Thyroid gland (tissue), 4 donors: ENCODE data around the gene KDM5D. TPM values are rescaled to one million over a fixed set of nuclear protein-coding genes. Genes with fewer than 3 reads are reported as not detected.

Experiments used
- DNase-seq, 2 donors: peaks; one replicate each; pipeline ENCODE4 v3.0.0-alpha.2; 2019
- H3K27ac ChIP-seq, 3 donors: fragments of 200-600 bp; sonication (generic); 1 replicate in 2 of 3; 2 replicates in 1 of 3; pipeline ENCODE4 v1.5.1; 2016 to 2019; ENCODE audit warnings: mild to moderate bottlenecking in 1 of 3, moderate library complexity in 1 of 3
- H3K27me3 ChIP-seq: fragments of 200-600 bp; sonication (generic); one replicate; pipeline ENCODE4 v1.5.1; 2019
- H3K36me3 ChIP-seq, 2 donors: fragments of 200-600 bp; sonication (generic); one replicate each; pipeline ENCODE4 v1.5.1; 2016 to 2019
- H3K4me1 ChIP-seq, 2 donors: fragments of 200-600 bp; sonication (generic); one replicate each; pipeline ENCODE4 v1.5.1; 2017 to 2019
- H3K4me3 ChIP-seq, 3 donors: fragments of 200-600 bp; sonication (generic); replicated peaks in 1 of 3; 1 replicate in 2 of 3; 2 replicates in 1 of 3; pipeline ENCODE4 v1.5.1; 2016; ENCODE audit warnings: mild to moderate bottlenecking in 1 of 3
- H3K9me3 ChIP-seq: fragments of 200-600 bp; sonication (generic); one replicate; pipeline ENCODE4 v1.5.1; 2017
- CTCF ChIP-seq, 6 experiments: fragments of 200-600 bp in 3 of 6; fragments of 450-650 bp in 3 of 6; sonication (generic) in 3 of 6; IDR thresholded peaks; one replicate each; pipeline ENCODE4 v1.5.1; 2016 to 2019; ENCODE audit warnings: antibody characterized with exemption in 6 of 6, mild to moderate bottlenecking in 2 of 6, inconsistent platforms in 1 of 6, moderate library complexity in 1 of 6
- POLR2A ChIP-seq, 2 donors: fragments of 450-650 bp; IDR thresholded peaks; one replicate each; pipeline ENCODE4 v1.6.1; 2017; ENCODE audit warnings: antibody characterized with exemption in 2 of 2, mild to moderate bottlenecking in 2 of 2, moderate library complexity in 1 of 2
- WGBS, 2 donors: methylation state at CpG; one replicate each; pipeline ENCODE4 v1.1.5; 2017; 5-methylcytosine and 5-hydroxymethylcytosine counted together
- intact Hi-C: fragments of 100-400 bp; cut with DNase I; formaldehyde crosslinking; loops from one replicate; pipeline ENCODE4 v1.15.1; 2023
- total RNA-seq, 4 donors: library from RNA; depleted of rRNA; stranded (reverse); fragments of >200 nt; gene quantifications; one replicate each; pipeline ENCODE4 v1.2.3, GENCODE V29; 2016

Gene KDM5D
- total RNA-seq, 4 donors from 2014 or later: 0.11 to 90.6 (median 34.5) TPM

GRCh38 chrY:19717950-19718349 is 26.6 kb downstream of the KDM5D start:
- H3K36me3 ChIP-seq: no peaks in the 10 kb centered on the region

GRCh38 chrY:19717146-19717545 is 27.4 kb downstream of the KDM5D start:
- Histone ChIP-seq H3K36me3 (no peaks in the 10 kb centered on the region), H3K27me3 (no peaks in the 10 kb centered on the region), H3K9me3 (no peaks in the 10 kb centered on the region), H3K4me3 (no peak overlapping the region), H3K4me1 (no peaks in the 10 kb centered on the region), H3K27ac (no peak overlapping the region)
- DNase-seq: no peak
- intact Hi-C loops: no loop called here
- 79 to 85% methylated on average over 3 of the region's 3 CpGs for WGBS, 2 donors
- TF ChIP-seq POLR2A (IDR thresholded peaks at IDR 0.05) (no peak), CTCF (IDR thresholded peaks at IDR 0.05) (no peak)

More at GRCh38 chrY:19717950-19718349, 26.6 kb downstream of the KDM5D start:
- TF ChIP-seq POLR2A (IDR thresholded peaks at IDR 0.05) (no peak), CTCF (IDR thresholded peaks at IDR 0.05) (no peak)
- Histone ChIP-seq H3K27me3 (no peaks in the 10 kb centered on the region), H3K9me3 (no peaks in the 10 kb centered on the region), H3K4me1 (no peaks in the 10 kb centered on the region), H3K4me3 (no peak overlapping the region), H3K27ac (no peak overlapping the region)
- no peak for DNase-seq
- intact Hi-C loops: no loop called here

- H3K4me1 ChIP-seq: no peaks in the 10 kb centered on the region
- TF ChIP-seq CTCF (IDR thresholded peaks at IDR 0.05) (no peak), POLR2A (IDR thresholded peaks at IDR 0.05) (no peak)
- no peaks in the 10 kb centered on the region for H3K36me3 ChIP-seq
- no peak overlapping the region for H3K27ac ChIP-seq
- no peak overlapping the region for H3K4me3 ChIP-seq
- no peaks in the 10 kb centered on the region for H3K27me3 ChIP-seq
- WGBS, 2 donors: 92 to 94% methylated on average over 5 of the region's 5 CpGs
- intact Hi-C loops: no loop called here
- no peaks in the 10 kb centered on the region for H3K9me3 ChIP-seq
- DNase-seq: no peak
Measured at GRCh38 chrY:19715226-19715625, 29.3 kb downstream of the KDM5D start.

- H3K27ac ChIP-seq: no peak overlapping the region
- no peaks in the 10 kb centered on the region for H3K27me3 ChIP-seq
- no peak overlapping the region for H3K4me3 ChIP-seq
- H3K36me3 ChIP-seq: no peaks in the 10 kb centered on the region
- WGBS, 2 donors: 94 to 95% methylated on average over 4 of the region's 4 CpGs
- no peaks in the 10 kb centered on the region for H3K4me1 ChIP-seq
- DNase-seq: no peak
- intact Hi-C loops: no loop called here
- H3K9me3 ChIP-seq: no peaks in the 10 kb centered on the region
- TF ChIP-seq CTCF (IDR thresholded peaks at IDR 0.05) (no peak), POLR2A (IDR thresholded peaks at IDR 0.05) (no peak)
Measured at GRCh38 chrY:19713430-19713829, 31.1 kb downstream of the KDM5D start.

GRCh38 chrY:19706273-19706672 is 38.3 kb downstream of the KDM5D start:
- no peak for DNase-seq
- intact Hi-C loops: no loop called here
- H3K27ac ChIP-seq: no peak overlapping the region
- H3K27me3 ChIP-seq: no peaks in the 10 kb centered on the region
- H3K36me3 ChIP-seq: no peaks in the 10 kb centered on the region
- H3K9me3 ChIP-seq: no peaks in the 10 kb centered on the region
- no peak for TF ChIP-seq CTCF (IDR thresholded peaks at IDR 0.05)
- TF ChIP-seq POLR2A (IDR thresholded peaks at IDR 0.05): no peak
- H3K4me3 ChIP-seq: no peak overlapping the region
- WGBS, 2 donors: 91 to 96% methylated on average over 10 to 11 of the region's 14 CpGs
- no peaks in the 10 kb centered on the region for H3K4me1 ChIP-seq
